Breast epithelium (tissue), 3 donors: Measurements from ENCODE around the gene KIAA0753.

ENCODE experiments used
- CTCF ChIP-seq, 3 donors: fragments of 450-650 bp; IDR thresholded peaks; one replicate each; pipeline ENCODE4 v1.5.1; 2016 to 2017; ENCODE audit warnings: antibody characterized with exemption in 3 of 3, mild to moderate bottlenecking in 3 of 3, moderate library complexity in 3 of 3
- POLR2A ChIP-seq: fragments of 450-650 bp; IDR thresholded peaks from one replicate; pipeline ENCODE4 v1.6.1; 2016; ENCODE audit warnings: antibody characterized with exemption, mild to moderate bottlenecking, moderate library complexity
- POLR2AphosphoS5 ChIP-seq, 3 donors: sonication (generic); formaldehyde crosslinking; IDR thresholded peaks; one replicate each; pipeline ENCODE4 v1.6.1; 2017; ENCODE audit warnings: antibody characterized with exemption in 3 of 3

GRCh38 chr17:6554871-6555330 is 85.6 kb downstream of the KIAA0753 start:
- TF ChIP-seq CTCF (IDR thresholded peaks at IDR 0.05) (no peak), POLR2AphosphoS5 (IDR thresholded peaks at IDR 0.05) (no peak), POLR2A (no peak)
